PC-9 (cell line): ENCODE measurements around the gene VANGL2.

Experiments used
- EZH2 ChIP-seq: fragments of 200-600 bp; sonication (generic); IDR thresholded peaks from 2 replicates; pipeline ENCODE4 v1.8.0; 2017; ENCODE audit warnings: antibody characterized with exemption, low read depth
- TF ChIP-seq, protein P1 (sequence below): fragments of 200-600 bp; sonication (generic); conservative IDR thresholded peaks from 2 replicates; pipeline ENCODE4 v1.6.1; 2017; ENCODE audit warnings: mixed run types, antibody characterized with exemption, mild to moderate bottlenecking, moderate library complexity

DNA sequence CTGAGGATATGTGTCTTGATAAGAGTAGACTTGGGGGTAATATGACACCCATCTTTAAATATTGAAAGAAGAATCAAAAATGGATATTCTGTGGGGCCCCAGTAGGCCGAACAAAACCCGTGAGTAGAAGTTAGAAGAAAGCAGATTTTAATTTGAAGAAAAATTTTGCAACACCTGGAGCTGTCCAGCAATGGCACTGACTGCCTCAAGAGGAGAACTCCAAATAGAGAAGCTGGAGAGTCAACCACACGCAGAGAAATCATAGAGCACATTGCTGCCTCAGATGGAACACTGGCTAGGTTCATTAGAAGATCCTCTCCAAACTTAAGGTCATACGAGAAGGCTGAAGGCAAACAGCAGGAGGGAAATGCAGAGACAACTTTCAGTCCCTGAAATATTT lies 26.7 kb upstream of the VANGL2 start:
- no peak for TF ChIP-seq EZH2
- TF ChIP-seq, protein P1, sequence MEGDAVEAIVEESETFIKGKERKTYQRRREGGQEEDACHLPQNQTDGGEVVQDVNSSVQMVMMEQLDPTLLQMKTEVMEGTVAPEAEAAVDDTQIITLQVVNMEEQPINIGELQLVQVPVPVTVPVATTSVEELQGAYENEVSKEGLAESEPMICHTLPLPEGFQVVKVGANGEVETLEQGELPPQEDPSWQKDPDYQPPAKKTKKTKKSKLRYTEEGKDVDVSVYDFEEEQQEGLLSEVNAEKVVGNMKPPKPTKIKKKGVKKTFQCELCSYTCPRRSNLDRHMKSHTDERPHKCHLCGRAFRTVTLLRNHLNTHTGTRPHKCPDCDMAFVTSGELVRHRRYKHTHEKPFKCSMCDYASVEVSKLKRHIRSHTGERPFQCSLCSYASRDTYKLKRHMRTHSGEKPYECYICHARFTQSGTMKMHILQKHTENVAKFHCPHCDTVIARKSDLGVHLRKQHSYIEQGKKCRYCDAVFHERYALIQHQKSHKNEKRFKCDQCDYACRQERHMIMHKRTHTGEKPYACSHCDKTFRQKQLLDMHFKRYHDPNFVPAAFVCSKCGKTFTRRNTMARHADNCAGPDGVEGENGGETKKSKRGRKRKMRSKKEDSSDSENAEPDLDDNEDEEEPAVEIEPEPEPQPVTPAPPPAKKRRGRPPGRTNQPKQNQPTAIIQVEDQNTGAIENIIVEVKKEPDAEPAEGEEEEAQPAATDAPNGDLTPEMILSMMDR, result no peak
